ENCODE data around the gene PIK3C3.
"Not testable (repeated sequence)": the region's sequence is repeated elsewhere in the genome, so short reads cannot be mapped to it uniquely, and the experiment has no call there.

Gene PIK3C3

GRCh38 chr18:42107691-42108450 is 152.8 kb downstream of the PIK3C3 start:
- no peak overlapping the region for H3K9ac ChIP-seq (ENCODE audit: low read depth, low read length)
- H3K4me3 ChIP-seq (ENCODE audit: low read length), result no peak overlapping the region
- no peak overlapping the region for H3K27ac ChIP-seq (ENCODE audit: low read length)

GRCh38 chr18:42112147-42112546 is 157.1 kb downstream of the PIK3C3 start:
- not testable (repeated sequence) for H3K27me3 ChIP-seq (ENCODE audit: insufficient read depth, low read length); H3K4me3 ChIP-seq (ENCODE audit: low read length); H3K36me3 ChIP-seq (ENCODE audit: insufficient read depth, low read depth, low read length); H3K27ac ChIP-seq (ENCODE audit: low read length); H3K4me1 ChIP-seq (ENCODE audit: insufficient read depth, low read length); H3K9me3 ChIP-seq (ENCODE audit: insufficient read depth, low read depth, low read length); H3K9ac ChIP-seq (ENCODE audit: low read depth, low read length)

More at GRCh38 chr18:42107691-42108450, 152.8 kb downstream of the PIK3C3 start:
- Histone ChIP-seq H3K4me1 (ENCODE audit: insufficient read depth, low read length) (peaks cover 8% of the 10 kb centered on the region; the same call in 1 of the 2 replicates), H3K27me3 (ENCODE audit: insufficient read depth, low read length) (no peaks in the 10 kb centered on the region), H3K9me3 (ENCODE audit: insufficient read depth, low read depth, low read length) (peaks cover 3% of the 10 kb centered on the region; the same call in 1 of the 2 replicates), H3K36me3 (ENCODE audit: insufficient read depth, low read depth, low read length) (no peaks in the 10 kb centered on the region)

- Histone ChIP-seq H3K9me3 (ENCODE audit: insufficient read depth, low read depth, low read length) (peaks cover 3% of the 10 kb centered on the region; the same call in 1 of the 2 replicates), H3K27ac (ENCODE audit: low read length) (no peak overlapping the region), H3K27me3 (ENCODE audit: insufficient read depth, low read length) (no peaks in the 10 kb centered on the region), H3K36me3 (ENCODE audit: insufficient read depth, low read depth, low read length) (no peaks in the 10 kb centered on the region), H3K4me3 (ENCODE audit: low read length) (no peak overlapping the region), H3K9ac (ENCODE audit: low read depth, low read length) (no peak overlapping the region), H3K4me1 (ENCODE audit: insufficient read depth, low read length) (peaks cover under 1% of the 10 kb centered on the region; the same call in 1 of the 2 replicates)
Measured at GRCh38 chr18:42112657-42113420, 157.8 kb downstream of the PIK3C3 start.

- no peak overlapping the region for H3K27ac ChIP-seq (ENCODE audit: low read length)
Measured at GRCh38 chr18:42113529-42114191, 158.6 kb downstream of the PIK3C3 start.

GRCh38 chr18:42114310-42114943 is 159.4 kb downstream of the PIK3C3 start:
- H3K4me3 ChIP-seq (ENCODE audit: low read length), result no peak overlapping the region
- H3K27me3 ChIP-seq (ENCODE audit: insufficient read depth, low read length), result no peaks in the 10 kb centered on the region
- no peak overlapping the region for H3K9ac ChIP-seq (ENCODE audit: low read depth, low read length)
- H3K9me3 ChIP-seq (ENCODE audit: insufficient read depth, low read depth, low read length), result peaks cover 3% of the 10 kb centered on the region; the same call in 1 of the 2 replicates
- H3K27ac ChIP-seq (ENCODE audit: low read length), result no peak overlapping the region
- H3K36me3 ChIP-seq (ENCODE audit: insufficient read depth, low read depth, low read length), result no peaks in the 10 kb centered on the region
- no peaks in the 10 kb centered on the region for H3K4me1 ChIP-seq (ENCODE audit: insufficient read depth, low read length)

More at GRCh38 chr18:42113529-42114191, 158.6 kb downstream of the PIK3C3 start:
- Histone ChIP-seq H3K27me3 (ENCODE audit: insufficient read depth, low read length) (no peaks in the 10 kb centered on the region), H3K36me3 (ENCODE audit: insufficient read depth, low read depth, low read length) (no peaks in the 10 kb centered on the region), H3K9me3 (ENCODE audit: insufficient read depth, low read depth, low read length) (peaks cover 3% of the 10 kb centered on the region; the same call in 1 of the 2 replicates), H3K4me3 (ENCODE audit: low read length) (no peak overlapping the region), H3K4me1 (ENCODE audit: insufficient read depth, low read length) (no peaks in the 10 kb centered on the region), H3K9ac (ENCODE audit: low read depth, low read length) (no peak overlapping the region)

- Histone ChIP-seq H3K27ac (ENCODE audit: low read length) (no peak overlapping the region), H3K36me3 (ENCODE audit: insufficient read depth, low read depth, low read length) (no peaks in the 10 kb centered on the region), H3K4me1 (ENCODE audit: insufficient read depth, low read length) (no peaks in the 10 kb centered on the region), H3K9me3 (ENCODE audit: insufficient read depth, low read depth, low read length) (no peaks in the 10 kb centered on the region), H3K27me3 (ENCODE audit: insufficient read depth, low read length) (no peaks in the 10 kb centered on the region), H3K4me3 (ENCODE audit: low read length) (no peak overlapping the region), H3K9ac (ENCODE audit: low read depth, low read length) (no peak overlapping the region)
Measured at GRCh38 chr18:42126586-42126985, 171.6 kb downstream of the PIK3C3 start.

GRCh38 chr18:42131066-42131929 is 176.3 kb downstream of the PIK3C3 start:
- H3K27ac ChIP-seq (ENCODE audit: low read length), result no peak overlapping the region
- no peaks in the 10 kb centered on the region for H3K27me3 ChIP-seq (ENCODE audit: insufficient read depth, low read length)
- H3K4me1 ChIP-seq (ENCODE audit: insufficient read depth, low read length), result no peaks in the 10 kb centered on the region
- no peaks in the 10 kb centered on the region for H3K9me3 ChIP-seq (ENCODE audit: insufficient read depth, low read depth, low read length)
- no peak overlapping the region for H3K4me3 ChIP-seq (ENCODE audit: low read length)
- H3K36me3 ChIP-seq (ENCODE audit: insufficient read depth, low read depth, low read length), result no peaks in the 10 kb centered on the region
- H3K9ac ChIP-seq (ENCODE audit: low read depth, low read length), result no peak overlapping the region

- H3K4me1 ChIP-seq (ENCODE audit: insufficient read depth, low read length), result no peaks in the 10 kb centered on the region
- H3K4me3 ChIP-seq (ENCODE audit: low read length), result no peak overlapping the region
- H3K36me3 ChIP-seq (ENCODE audit: insufficient read depth, low read depth, low read length), result no peaks in the 10 kb centered on the region
- no peaks in the 10 kb centered on the region for H3K27me3 ChIP-seq (ENCODE audit: insufficient read depth, low read length)
- no peak overlapping the region for H3K27ac ChIP-seq (ENCODE audit: low read length)
- no peaks in the 10 kb centered on the region for H3K9me3 ChIP-seq (ENCODE audit: insufficient read depth, low read depth, low read length)
- H3K9ac ChIP-seq (ENCODE audit: low read depth, low read length), result no peak overlapping the region
Measured at GRCh38 chr18:42131930-42132244, 176.9 kb downstream of the PIK3C3 start.
